ENCODE results near the gene CDH1. TPM values are rescaled to one million over a fixed set of nuclear protein-coding genes. Genes with fewer than 3 reads are reported as not detected.

Gene CDH1
- polyA plus RNA-seq, 1 of the 3 experiments (the other 2 are of a cell fraction): not detected

DNA sequence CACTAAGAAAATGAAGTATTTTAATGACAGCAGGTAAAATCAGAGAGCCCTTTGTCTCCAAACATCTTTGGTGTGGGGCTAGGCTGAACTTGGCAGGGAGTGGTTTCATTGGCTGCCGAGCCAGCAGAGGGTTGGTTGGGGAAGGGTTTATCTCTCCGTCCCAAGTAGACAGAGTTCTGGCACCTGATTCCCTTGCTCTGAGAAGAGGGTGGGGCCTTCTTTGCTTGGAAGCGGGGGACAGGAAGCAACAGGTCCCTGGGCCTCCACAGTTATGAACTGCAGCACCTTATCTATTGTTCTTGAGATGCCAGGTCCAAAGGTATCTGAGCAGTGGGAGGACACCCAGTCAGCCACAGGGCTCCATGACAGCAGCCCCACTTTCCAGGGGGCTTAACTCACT is 12.3 kb upstream of the CDH1 start (continued):
- no peak for TF ChIP-seq CHD2 (IDR thresholded peaks at IDR 0.05; ENCODE audit: low read length, partially characterized antibody)

DNA sequence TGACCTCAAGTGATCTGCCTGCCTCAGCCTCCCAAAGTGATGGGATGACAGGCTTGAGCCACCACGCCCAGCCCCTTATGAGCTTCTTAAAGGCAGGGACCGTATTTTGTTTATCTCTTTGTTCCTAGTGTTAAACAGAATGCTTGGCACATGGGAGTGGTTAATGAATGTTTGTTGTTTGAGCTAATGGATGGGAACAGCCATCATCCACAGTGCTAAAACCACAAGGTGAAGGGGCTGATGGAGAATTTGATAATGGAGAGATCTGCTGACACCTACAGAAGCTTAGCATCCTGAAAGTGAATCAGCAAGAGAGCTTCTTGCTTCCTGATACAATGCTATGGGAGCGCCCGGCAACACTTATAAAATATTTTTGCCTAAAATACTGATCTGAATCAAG is 8.6 kb upstream of the CDH1 start:
- H3K9me3 ChIP-seq: no peaks in the 10 kb centered on the region
- H3K9me2 ChIP-seq: no peaks in the 10 kb centered on the region
- H3K36me3 ChIP-seq (replicated peaks in 1 of 2; ENCODE audit: control insufficient read depth in 1 of 2, insufficient read depth in 2 of 2, low read length in 1 of 2): no peaks in the 10 kb centered on the region
- H3K4me3 ChIP-seq (ENCODE audit: low read depth in 2 of 2, low read length in 1 of 2): no peak overlapping the region
- ChIA-PET CTCF (interaction anchor here (1.0 kb wide), 1 partner anchor 10 kb away, joined by 3 read pairs; no protein-coding TSS in a partner anchor), POLR2A (no interaction called here)
- H3K27ac ChIP-seq (ENCODE audit: low read depth in 2 of 2, low read length in 1 of 2): no peak overlapping the region
- no peaks in the 10 kb centered on the region for H3K27me3 ChIP-seq (ENCODE audit: insufficient read depth)
- H3K4me1 ChIP-seq (ENCODE audit: control insufficient read depth in 1 of 2, insufficient read depth in 2 of 2, low read depth in 1 of 2, low read length in 1 of 2): no peaks in the 10 kb centered on the region; a peak in 1 of 4 replicates
- H3K9ac ChIP-seq: no peak overlapping the region
- no peaks in the 10 kb centered on the region for H3K79me2 ChIP-seq (ENCODE audit: insufficient read depth)
- no peaks in the 10 kb centered on the region for H3F3A ChIP-seq (replicated peaks; ENCODE audit: insufficient read depth)
- TF ChIP-seq TEAD4 (IDR thresholded peaks at IDR 0.05; ENCODE audit: borderline replicate concordance, insufficient read depth) (no peak), ELF1 (IDR thresholded peaks at IDR 0.05) (no peak), TCF12 (IDR thresholded peaks at IDR 0.05) (no peak), NRF1 (IDR thresholded peaks at IDR 0.05; ENCODE audit: low read depth, low read length) (no peak), NFIC (IDR thresholded peaks at IDR 0.05; ENCODE audit: borderline replicate concordance) (no peak), POLR2AphosphoS5 (IDR thresholded peaks at IDR 0.05; ENCODE audit: low read depth, low read length) (no peak)
- TF ChIP-seq, protein P1, sequence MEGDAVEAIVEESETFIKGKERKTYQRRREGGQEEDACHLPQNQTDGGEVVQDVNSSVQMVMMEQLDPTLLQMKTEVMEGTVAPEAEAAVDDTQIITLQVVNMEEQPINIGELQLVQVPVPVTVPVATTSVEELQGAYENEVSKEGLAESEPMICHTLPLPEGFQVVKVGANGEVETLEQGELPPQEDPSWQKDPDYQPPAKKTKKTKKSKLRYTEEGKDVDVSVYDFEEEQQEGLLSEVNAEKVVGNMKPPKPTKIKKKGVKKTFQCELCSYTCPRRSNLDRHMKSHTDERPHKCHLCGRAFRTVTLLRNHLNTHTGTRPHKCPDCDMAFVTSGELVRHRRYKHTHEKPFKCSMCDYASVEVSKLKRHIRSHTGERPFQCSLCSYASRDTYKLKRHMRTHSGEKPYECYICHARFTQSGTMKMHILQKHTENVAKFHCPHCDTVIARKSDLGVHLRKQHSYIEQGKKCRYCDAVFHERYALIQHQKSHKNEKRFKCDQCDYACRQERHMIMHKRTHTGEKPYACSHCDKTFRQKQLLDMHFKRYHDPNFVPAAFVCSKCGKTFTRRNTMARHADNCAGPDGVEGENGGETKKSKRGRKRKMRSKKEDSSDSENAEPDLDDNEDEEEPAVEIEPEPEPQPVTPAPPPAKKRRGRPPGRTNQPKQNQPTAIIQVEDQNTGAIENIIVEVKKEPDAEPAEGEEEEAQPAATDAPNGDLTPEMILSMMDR (IDR thresholded peaks at IDR 0.05): no peak
- TF ChIP-seq, protein P2, sequence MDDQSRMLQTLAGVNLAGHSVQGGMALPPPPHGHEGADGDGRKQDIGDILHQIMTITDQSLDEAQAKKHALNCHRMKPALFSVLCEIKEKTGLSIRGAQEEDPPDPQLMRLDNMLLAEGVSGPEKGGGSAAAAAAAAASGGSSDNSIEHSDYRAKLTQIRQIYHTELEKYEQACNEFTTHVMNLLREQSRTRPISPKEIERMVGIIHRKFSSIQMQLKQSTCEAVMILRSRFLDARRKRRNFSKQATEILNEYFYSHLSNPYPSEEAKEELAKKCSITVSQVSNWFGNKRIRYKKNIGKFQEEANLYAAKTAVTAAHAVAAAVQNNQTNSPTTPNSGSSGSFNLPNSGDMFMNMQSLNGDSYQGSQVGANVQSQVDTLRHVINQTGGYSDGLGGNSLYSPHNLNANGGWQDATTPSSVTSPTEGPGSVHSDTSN (IDR thresholded peaks at IDR 0.05): no peak
- TF ChIP-seq, protein P3, sequence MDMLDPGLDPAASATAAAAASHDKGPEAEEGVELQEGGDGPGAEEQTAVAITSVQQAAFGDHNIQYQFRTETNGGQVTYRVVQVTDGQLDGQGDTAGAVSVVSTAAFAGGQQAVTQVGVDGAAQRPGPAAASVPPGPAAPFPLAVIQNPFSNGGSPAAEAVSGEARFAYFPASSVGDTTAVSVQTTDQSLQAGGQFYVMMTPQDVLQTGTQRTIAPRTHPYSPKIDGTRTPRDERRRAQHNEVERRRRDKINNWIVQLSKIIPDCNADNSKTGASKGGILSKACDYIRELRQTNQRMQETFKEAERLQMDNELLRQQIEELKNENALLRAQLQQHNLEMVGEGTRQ (IDR thresholded peaks at IDR 0.05; ENCODE audit: borderline replicate concordance, low read depth, low read length): no peak
- TF ChIP-seq, protein P4, sequence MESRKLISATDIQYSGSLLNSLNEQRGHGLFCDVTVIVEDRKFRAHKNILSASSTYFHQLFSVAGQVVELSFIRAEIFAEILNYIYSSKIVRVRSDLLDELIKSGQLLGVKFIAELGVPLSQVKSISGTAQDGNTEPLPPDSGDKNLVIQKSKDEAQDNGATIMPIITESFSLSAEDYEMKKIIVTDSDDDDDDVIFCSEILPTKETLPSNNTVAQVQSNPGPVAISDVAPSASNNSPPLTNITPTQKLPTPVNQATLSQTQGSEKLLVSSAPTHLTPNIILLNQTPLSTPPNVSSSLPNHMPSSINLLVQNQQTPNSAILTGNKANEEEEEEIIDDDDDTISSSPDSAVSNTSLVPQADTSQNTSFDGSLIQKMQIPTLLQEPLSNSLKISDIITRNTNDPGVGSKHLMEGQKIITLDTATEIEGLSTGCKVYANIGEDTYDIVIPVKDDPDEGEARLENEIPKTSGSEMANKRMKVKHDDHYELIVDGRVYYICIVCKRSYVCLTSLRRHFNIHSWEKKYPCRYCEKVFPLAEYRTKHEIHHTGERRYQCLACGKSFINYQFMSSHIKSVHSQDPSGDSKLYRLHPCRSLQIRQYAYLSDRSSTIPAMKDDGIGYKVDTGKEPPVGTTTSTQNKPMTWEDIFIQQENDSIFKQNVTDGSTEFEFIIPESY (IDR thresholded peaks at IDR 0.05; ENCODE audit: borderline replicate concordance, low read depth): no peak
- no peaks in the 10 kb centered on the region for H4K20me1 ChIP-seq (ENCODE audit: insufficient read depth)
- WGBS (ENCODE audit: low lambda C conversion rate): 76% methylated on average over 4 of the region's 4 CpGs
- no peak overlapping the region for H3K4me2 ChIP-seq
- H2AFZ ChIP-seq (ENCODE audit: low read depth): no peak overlapping the region
- no peak for DNase-seq

All from SK-N-SH (cell line).